Mesodermal cell (in vitro differentiated cells): ENCODE measurements around the gene CST7.
"Not testable (repeated sequence)": the region's sequence is repeated elsewhere in the genome, so short reads cannot be mapped to it uniquely, and the experiment has no call there.

Experiments
- H3K27ac ChIP-seq: 2 replicates; pipeline ENCODE4 v1.7.0; 2013; ENCODE audit warnings: mild to moderate bottlenecking, low read depth, low read length, moderate library complexity; ENCODE audit not compliant: severe bottlenecking
- H3K36me3 ChIP-seq: 2 replicates; pipeline ENCODE4 v1.7.1; 2013; ENCODE audit warnings: mild to moderate bottlenecking, low read length, moderate library complexity; ENCODE audit not compliant: control insufficient read depth, insufficient read depth
- H3K4me1 ChIP-seq: one replicate; pipeline ENCODE4 v1.7.1; 2013; ENCODE audit warnings: mild to moderate bottlenecking, low read length; ENCODE audit not compliant: insufficient read depth, control insufficient read depth, poor library complexity, severe bottlenecking
- H3K4me3 ChIP-seq: 2 replicates; pipeline ENCODE4 v1.7.0; 2013; ENCODE audit warnings: low read length, control low read depth, mild to moderate bottlenecking; ENCODE audit not compliant: insufficient read depth, poor library complexity, severe bottlenecking; ENCODE audit errors: extremely low read depth
- H3K9me3 ChIP-seq: 2 replicates; pipeline ENCODE4 v1.7.1; 2013; ENCODE audit warnings: mild to moderate bottlenecking, low read length, moderate library complexity; ENCODE audit not compliant: control insufficient read depth
- WGBS, 2 experiments: methylation state at CpG; one replicate each; pipeline ENCODE4 v1.1.5; 2013; ENCODE audit warnings: missing lambda C conversion rate in 2 of 2; ENCODE audit not compliant: insufficient coverage in 2 of 2; 5-methylcytosine and 5-hydroxymethylcytosine counted together

The CST7 gene

GRCh38 chr20:24938498-24938897 lies 10.6 kb upstream of the CST7 start:
- 78 to 88% methylated on average over 5 of the region's 5 CpGs for WGBS, 2 experiments
- Histone ChIP-seq H3K4me1 (no peaks in the 10 kb centered on the region), H3K9me3 (peaks cover 9% of the 10 kb centered on the region), H3K36me3 (no peaks in the 10 kb centered on the region), H3K27ac (no peak overlapping the region), H3K4me3 (no peak overlapping the region)

- WGBS, 2 experiments: 74 to 78% methylated on average over 3 to 4 of the region's 4 CpGs
- no peaks in the 10 kb centered on the region for H3K4me1 ChIP-seq
Measured at GRCh38 chr20:24939036-24939435, 10.0 kb upstream of the CST7 start.

GRCh38 chr20:24942679-24943078 lies 6.4 kb upstream of the CST7 start:
- Histone ChIP-seq H3K4me3 (no peak overlapping the region), H3K27ac (no peak overlapping the region), H3K9me3 (peaks cover 9% of the 10 kb centered on the region), H3K4me1 (no peaks in the 10 kb centered on the region), H3K36me3 (no peaks in the 10 kb centered on the region)
- WGBS, 2 experiments: 91 to 95% methylated on average over 4 to 6 of the region's 6 CpGs

More at GRCh38 chr20:24939036-24939435, 10.0 kb upstream of the CST7 start:
- Histone ChIP-seq H3K4me3 (no peak overlapping the region), H3K9me3 (peaks cover 9% of the 10 kb centered on the region), H3K36me3 (no peaks in the 10 kb centered on the region), H3K27ac (no peak overlapping the region)

- Histone ChIP-seq H3K36me3 (no peaks in the 10 kb centered on the region), H3K4me1 (no peaks in the 10 kb centered on the region), H3K27ac (no peak overlapping the region), H3K4me3 (no peak overlapping the region), H3K9me3 (peaks cover 9% of the 10 kb centered on the region)
- 92% methylated on average over 2 to 3 of the region's 4 CpGs for whole genome bisulfite sequencing, 2 experiments
Measured at GRCh38 chr20:24943196-24943595, 5.9 kb upstream of the CST7 start.

- peaks cover 9% of the 10 kb centered on the region for H3K9me3 ChIP-seq
- no peaks in the 10 kb centered on the region for H3K4me1 ChIP-seq
- H3K36me3 ChIP-seq: no peaks in the 10 kb centered on the region
- no CpG with 5 or more reads among the region's 3 CpGs for WGBS, 2 experiments
- no peak overlapping the region for H3K27ac ChIP-seq
- H3K4me3 ChIP-seq: no peak overlapping the region
Measured at GRCh38 chr20:24943731-24944130, 5.3 kb upstream of the CST7 start.

- not testable (repeated sequence) for H3K36me3 ChIP-seq, H3K27ac ChIP-seq, H3K9me3 ChIP-seq, H3K4me3 ChIP-seq
- peaks cover 13% of the 10 kb centered on the region for H3K4me1 ChIP-seq
- WGBS, 2 experiments: 83% methylated on average over 1 of the region's 1 CpG; no CpG with 5 or more reads in 1 of the 2 experiments
Measured at GRCh38 chr20:24946376-24946775, 2.7 kb upstream of the CST7 start.

DNA sequence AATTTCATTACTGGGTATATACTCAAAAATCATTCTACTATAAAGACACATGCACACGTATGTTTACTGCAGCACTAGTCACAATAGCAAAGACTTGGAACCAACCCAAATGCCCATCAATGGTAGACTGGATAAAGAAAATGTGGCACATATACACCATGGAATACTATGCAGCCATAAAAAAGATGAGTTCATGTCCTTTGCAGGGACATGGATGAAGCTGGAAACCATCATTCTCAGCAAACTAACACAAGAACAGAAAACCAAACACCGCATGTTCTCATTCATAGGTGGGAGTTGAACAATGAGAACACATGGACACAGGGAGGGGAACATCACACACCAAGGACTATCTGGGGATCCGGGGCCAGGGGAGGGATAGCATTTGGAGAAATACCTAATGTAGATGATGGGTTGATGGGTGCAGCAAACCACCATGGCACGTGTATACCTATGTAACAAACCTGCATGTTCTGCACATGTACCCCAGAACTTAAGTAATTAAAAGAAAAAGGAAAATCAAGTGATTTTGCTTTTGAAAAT lies 602 bp upstream of the CST7 start:
- no CpG with 5 or more reads among the region's 4 CpGs for WGBS, 2 experiments
- peaks cover 13% of the 10 kb centered on the region for H3K4me1 ChIP-seq
- H3K36me3 ChIP-seq, H3K9me3 ChIP-seq, H3K4me3 ChIP-seq, H3K27ac ChIP-seq: not testable (repeated sequence)

GRCh38 chr20:24949756-24950127 lies 673 bp downstream of the CST7 start:
- Histone ChIP-seq H3K4me1 (peaks cover 13% of the 10 kb centered on the region), H3K27ac (no peak overlapping the region), H3K4me3 (no peak overlapping the region), H3K9me3 (no peaks in the 10 kb centered on the region), H3K36me3 (no peaks in the 10 kb centered on the region)
- 67 to 85% methylated on average over 4 to 5 of the region's 6 CpGs for WGBS, 2 experiments

- 84 to 87% methylated on average over 11 to 12 of the region's 12 CpGs for WGBS, 2 experiments
- H3K36me3 ChIP-seq: no peaks in the 10 kb centered on the region
- peaks cover 13% of the 10 kb centered on the region for H3K4me1 ChIP-seq
- no peak overlapping the region for H3K4me3 ChIP-seq
- H3K27ac ChIP-seq: no peak overlapping the region
- no peaks in the 10 kb centered on the region for H3K9me3 ChIP-seq
Measured at GRCh38 chr20:24950128-24950835, 1.2 kb downstream of the CST7 start.

- no peaks in the 10 kb centered on the region for H3K9me3 ChIP-seq
- H3K36me3 ChIP-seq: no peaks in the 10 kb centered on the region
- 88 to 96% methylated on average over 14 to 15 of the region's 16 CpGs for WGBS, 2 experiments
- H3K4me3 ChIP-seq: no peak overlapping the region
- H3K27ac ChIP-seq: no peak overlapping the region
- H3K4me1 ChIP-seq: peaks cover 13% of the 10 kb centered on the region
Measured at GRCh38 chr20:24950836-24951525, 1.9 kb downstream of the CST7 start.
